Measurements from ENCODE around the gene COL15A1.

COL15A1 gene

DNA sequence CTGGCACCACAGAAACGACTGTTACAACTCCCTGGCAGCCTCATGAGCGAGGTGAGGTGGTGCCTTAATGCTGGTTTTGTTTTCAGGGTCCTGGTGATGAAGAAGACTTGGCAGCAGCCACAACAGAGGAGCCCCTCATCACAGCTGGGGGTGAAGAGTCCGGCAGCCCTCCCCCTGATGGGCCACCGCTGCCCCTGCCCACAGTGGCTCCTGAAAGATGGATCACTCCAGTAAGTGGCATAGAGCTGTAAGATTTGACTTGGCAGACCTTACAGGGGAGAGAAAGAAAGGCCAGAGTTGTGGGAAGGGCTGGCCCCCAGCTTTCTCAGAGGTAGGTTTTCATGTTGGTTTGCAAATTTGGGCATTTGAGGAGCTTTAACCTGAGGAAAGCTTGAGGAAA is 72.2 kb downstream of the COL15A1 start:
- Mint-ChIP-seq H3K9me3 (no peaks in the 10 kb centered on the region), H3K27ac (no peak overlapping the region), H3K36me3 (peaks cover under 1% of the 10 kb centered on the region), H3K4me1 (peaks cover 39% of the 10 kb centered on the region), H3K4me3 (no peak overlapping the region), H3K27me3 (no peaks in the 10 kb centered on the region)

DNA sequence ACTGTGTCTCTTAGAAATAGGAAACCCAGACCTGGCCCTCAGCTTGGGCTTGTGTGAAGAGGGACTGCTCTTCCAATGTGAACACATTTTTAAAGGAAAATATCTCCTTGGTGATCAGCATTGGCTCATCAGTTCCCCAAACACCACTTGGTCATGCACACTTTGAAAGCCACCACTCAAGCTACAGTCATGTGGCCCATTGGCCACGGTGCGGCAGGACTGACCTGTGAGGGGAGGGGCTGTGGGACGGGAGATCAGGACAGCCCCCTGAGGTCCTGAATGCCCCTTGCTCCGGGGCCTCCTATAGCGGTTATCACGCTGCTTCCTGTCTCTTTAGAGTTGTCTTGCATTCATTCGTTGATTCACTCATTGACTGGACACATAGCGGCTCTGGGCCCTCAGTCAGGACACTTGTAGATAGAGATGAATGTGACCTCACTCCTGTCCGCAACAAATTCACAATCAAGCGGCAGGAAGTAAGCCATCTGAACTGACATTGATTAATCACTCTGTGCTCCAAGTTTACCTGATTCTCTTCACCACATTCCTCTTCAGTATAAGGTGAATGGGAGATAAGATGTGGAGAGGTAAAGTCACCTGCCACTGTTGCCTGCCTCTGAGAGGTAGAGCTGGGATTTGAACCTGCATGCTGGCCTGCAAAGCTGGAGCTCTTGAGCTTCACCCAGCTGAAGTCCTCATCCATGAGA is 73.1 kb downstream of the COL15A1 start:
- Mint-ChIP-seq H3K27me3 (no peaks in the 10 kb centered on the region), H3K27ac (no peak overlapping the region), H3K36me3 (no peaks in the 10 kb centered on the region), H3K9me3 (no peaks in the 10 kb centered on the region), H3K4me1 (peaks cover 39% of the 10 kb centered on the region), H3K4me3 (no peak overlapping the region)

DNA sequence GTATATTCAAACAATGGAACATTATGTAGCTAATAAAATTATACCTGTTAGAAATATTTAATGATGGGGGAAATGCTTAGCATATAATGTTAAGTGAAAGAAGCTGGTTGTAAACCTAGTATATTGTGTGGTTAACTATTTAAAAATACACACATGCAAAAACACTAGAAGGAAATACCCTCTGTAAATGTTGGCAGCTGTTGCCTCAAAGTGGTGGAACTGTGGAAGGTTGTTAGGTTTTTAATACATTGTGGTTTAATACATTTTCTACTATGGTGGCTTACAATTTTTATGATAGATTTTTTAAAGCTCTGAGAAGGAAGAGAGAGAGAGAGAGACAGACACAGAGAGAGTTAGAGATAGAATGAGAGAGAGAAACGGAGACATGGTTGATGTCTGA is 74.9 kb downstream of the COL15A1 start:
- Mint-ChIP-seq H3K36me3 (no peaks in the 10 kb centered on the region), H3K4me1 (peaks cover 33% of the 10 kb centered on the region), H3K27me3 (no peaks in the 10 kb centered on the region), H3K4me3 (no peak overlapping the region), H3K27ac (no peak overlapping the region), H3K9me3 (no peaks in the 10 kb centered on the region)

DNA sequence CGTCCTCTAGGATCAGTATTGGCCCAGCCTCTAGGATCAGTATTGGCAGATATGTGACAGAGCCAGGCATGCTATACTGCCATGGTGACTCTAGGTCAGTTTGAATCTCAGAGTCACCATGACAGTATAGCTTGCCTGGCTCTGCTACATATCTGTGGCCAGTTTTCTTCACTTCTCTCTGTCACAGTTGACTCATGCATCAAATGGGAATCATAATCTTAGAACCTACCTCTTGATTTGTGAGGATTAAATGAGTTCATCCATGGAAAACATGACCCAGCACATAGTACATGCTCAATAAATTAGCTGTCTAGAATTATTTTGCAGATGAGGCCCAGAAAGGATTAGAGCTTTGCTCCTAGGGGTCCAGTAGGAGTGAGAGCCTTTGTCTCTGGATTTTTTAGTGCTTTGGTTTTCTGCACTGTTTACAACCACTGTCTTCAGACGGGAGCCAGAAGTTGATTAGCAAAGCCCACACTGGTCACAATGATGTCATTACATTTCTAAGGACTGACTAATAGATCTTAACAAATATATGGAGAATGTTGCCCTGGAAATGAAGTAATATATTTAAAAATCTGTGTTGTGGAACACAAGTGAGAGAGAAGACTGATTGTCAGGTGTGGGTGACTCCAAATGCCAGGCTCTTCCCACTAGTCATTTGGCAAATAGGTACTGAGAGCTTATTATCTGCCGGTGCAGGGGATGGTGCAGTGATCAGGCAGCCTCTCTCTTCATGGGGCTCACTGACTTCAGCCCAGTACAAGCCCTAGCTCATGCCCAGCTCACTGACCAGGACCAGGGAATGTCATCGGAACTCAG is 76.0 kb downstream of the COL15A1 start:
- no peak overlapping the region for H3K4me3 Mint-ChIP-seq
- H3K36me3 Mint-ChIP-seq: no peaks in the 10 kb centered on the region
- H3K27ac Mint-ChIP-seq: no peak overlapping the region
- no peaks in the 10 kb centered on the region for H3K9me3 Mint-ChIP-seq
- H3K27me3 Mint-ChIP-seq: no peaks in the 10 kb centered on the region
- H3K4me1 Mint-ChIP-seq: peaks cover 23% of the 10 kb centered on the region

DNA sequence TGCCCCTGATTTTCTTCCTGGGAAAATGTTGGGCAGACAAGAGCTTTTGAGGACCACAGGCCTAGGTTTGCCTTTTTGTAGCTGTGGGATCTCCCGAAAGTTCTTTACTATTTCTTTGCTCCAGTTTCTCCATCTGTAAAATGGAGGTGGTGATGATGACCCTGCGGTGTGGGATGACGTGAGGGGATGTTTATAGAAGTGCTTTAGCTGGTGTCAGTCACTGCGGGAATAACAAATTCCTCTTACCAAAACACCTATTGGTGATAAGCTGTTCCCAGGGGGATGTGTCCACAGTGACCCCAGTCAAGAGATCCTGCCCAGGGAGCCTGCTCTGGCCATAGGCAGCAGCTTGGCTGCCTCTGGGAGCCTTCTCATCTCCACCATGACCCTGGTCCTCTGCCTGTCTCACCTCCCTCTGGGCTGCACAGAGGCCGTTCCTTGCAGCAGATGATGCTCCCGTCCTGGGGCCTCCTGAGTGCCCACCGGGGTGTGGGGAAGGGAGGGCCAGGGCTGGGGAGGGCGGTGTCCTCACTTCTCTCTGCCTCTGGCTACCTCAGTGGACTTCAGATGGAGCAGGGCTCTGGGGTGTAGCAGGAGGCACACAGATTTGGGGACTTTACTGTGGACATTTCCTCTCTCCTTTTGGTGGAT is 77.2 kb downstream of the COL15A1 start:
- Mint-ChIP-seq H3K27me3 (no peaks in the 10 kb centered on the region), H3K4me3 (no peak overlapping the region), H3K27ac (no peak overlapping the region), H3K9me3 (no peaks in the 10 kb centered on the region), H3K4me1 (peaks cover 18% of the 10 kb centered on the region), H3K36me3 (no peaks in the 10 kb centered on the region)

DNA sequence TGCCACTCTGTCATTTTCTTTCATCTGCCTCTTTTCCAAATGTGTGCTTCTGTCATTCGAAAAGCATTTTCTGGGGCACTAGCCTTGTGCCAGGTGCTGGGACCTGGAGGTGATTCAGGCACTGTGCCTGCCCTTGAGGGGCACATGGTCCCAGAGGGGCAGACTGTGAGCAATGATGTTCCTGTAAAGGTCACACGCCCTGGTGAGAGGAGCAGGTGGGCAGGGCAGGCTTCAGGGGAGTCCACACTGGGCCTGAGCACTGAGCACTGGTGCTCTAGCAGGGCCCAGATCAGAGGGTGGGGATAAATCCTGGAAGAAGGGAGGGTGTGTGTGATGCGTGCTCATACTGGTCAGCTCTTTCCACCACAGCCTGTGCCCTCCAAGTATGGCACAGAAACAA is 77.8 kb downstream of the COL15A1 start:
- Mint-ChIP-seq H3K9me3 (no peaks in the 10 kb centered on the region), H3K4me3 (no peak overlapping the region), H3K4me1 (peaks cover 23% of the 10 kb centered on the region), H3K27me3 (no peaks in the 10 kb centered on the region), H3K27ac (no peak overlapping the region), H3K36me3 (no peaks in the 10 kb centered on the region)

DNA sequence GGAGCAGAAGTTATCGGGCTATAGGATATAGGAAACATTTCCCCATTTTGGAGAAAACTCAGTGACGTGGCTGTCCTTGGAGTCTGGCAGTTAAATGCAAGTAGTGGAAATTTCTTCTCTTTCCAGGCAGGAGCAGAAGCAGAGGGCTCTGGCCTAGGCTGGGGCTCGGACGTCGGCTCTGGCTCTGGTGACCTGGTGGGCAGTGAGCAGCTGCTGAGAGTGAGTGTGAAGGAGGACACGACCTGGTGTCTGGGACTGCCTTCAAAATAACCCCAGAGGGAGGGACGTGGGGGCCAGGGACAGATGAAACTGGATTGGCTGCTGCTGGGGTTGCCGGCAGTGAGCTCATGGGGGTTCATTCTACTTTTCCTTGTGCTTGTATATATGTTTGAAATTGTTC is 79.5 kb downstream of the COL15A1 start:
- Mint-ChIP-seq H3K27me3 (no peaks in the 10 kb centered on the region), H3K4me1 (peaks cover 38% of the 10 kb centered on the region), H3K9me3 (no peaks in the 10 kb centered on the region), H3K27ac (no peak overlapping the region), H3K36me3 (no peaks in the 10 kb centered on the region), H3K4me3 (no peak overlapping the region)

DNA sequence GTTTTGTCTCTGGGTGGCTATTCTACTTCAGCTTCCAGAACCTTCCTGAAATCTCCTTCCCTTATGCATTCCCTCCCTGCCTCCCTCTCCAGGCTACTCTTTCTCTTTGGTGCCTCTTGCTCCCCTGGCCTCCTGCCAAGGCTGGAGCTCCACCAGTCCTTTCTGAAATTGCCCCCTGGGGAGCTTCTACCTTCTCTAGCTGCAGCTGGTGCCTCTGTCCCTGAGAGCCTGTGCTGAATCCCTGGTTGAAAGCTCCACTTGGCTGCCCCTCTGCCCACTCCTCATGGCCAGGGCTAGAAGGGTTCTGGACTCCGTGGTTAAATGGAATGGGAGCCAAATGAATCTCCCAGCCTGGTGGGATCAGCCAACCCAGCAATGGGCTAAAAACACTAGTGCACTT is 80.1 kb downstream of the COL15A1 start:
- H3K9me3 Mint-ChIP-seq: no peaks in the 10 kb centered on the region
- H3K27me3 Mint-ChIP-seq: no peaks in the 10 kb centered on the region
- peaks cover 35% of the 10 kb centered on the region for H3K4me1 Mint-ChIP-seq
- H3K36me3 Mint-ChIP-seq: no peaks in the 10 kb centered on the region
- H3K27ac Mint-ChIP-seq: no peak overlapping the region
- H3K4me3 Mint-ChIP-seq: no peak overlapping the region

DNA sequence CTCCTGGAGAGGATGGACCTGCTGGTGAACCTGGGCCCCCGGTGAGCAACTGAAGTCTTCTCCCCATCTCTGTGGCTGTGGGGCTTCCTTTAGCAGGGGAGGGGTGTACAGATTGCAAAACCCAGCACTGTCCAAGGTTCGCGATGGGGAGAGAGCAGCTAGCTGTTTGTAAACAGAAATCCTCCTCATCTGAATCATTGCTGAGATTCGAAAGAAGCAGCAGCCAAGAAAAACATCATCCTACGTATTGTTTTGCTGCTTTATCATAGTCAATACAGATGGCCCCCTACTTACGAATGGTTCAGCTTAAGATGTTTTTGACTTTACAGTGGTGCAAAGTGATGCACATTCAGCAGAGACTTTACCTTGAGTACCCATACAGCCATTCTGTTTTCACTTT is 81.3 kb downstream of the COL15A1 start:
- no peaks in the 10 kb centered on the region for H3K27me3 Mint-ChIP-seq
- no peak overlapping the region for H3K4me3 Mint-ChIP-seq
- H3K4me1 Mint-ChIP-seq: peaks cover 34% of the 10 kb centered on the region
- H3K27ac Mint-ChIP-seq: no peak overlapping the region
- no peaks in the 10 kb centered on the region for H3K9me3 Mint-ChIP-seq
- no peaks in the 10 kb centered on the region for H3K36me3 Mint-ChIP-seq

DNA sequence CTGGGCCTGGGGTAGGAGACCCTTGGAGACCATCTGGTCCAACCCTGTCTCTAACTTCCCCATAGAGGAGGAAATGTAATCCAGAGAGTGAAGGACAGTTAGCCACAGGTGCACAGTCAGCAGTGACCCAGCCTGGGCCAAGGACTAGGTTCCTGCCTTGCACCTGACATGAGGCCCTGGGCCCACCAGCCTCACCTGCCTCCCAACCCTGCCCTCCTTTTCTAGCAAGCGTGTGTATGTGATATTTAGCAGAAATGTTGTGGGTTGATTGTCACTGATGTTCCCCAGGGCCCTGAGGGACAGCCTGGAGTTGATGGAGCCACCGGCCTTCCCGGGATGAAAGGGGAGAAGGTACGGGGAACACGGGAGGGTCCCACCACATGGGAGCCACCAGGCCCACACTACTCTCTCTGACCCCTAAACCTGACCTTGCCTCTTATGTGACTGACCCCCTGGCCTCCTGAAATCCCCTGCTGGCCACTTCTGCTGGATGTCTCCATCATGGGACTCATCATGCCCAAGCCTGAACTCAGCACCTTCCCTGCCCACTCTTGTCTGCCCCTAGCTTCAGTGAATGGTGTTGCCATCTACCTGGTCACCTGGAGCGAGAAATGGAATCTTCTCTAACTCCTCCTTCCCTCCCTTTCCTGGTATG is 82.0 kb downstream of the COL15A1 start:
- no peaks in the 10 kb centered on the region for H3K36me3 Mint-ChIP-seq
- peaks cover 38% of the 10 kb centered on the region for H3K4me1 Mint-ChIP-seq
- no peaks in the 10 kb centered on the region for H3K9me3 Mint-ChIP-seq
- H3K27ac Mint-ChIP-seq: no peak overlapping the region
- H3K4me3 Mint-ChIP-seq: no peak overlapping the region
- no peaks in the 10 kb centered on the region for H3K27me3 Mint-ChIP-seq

DNA sequence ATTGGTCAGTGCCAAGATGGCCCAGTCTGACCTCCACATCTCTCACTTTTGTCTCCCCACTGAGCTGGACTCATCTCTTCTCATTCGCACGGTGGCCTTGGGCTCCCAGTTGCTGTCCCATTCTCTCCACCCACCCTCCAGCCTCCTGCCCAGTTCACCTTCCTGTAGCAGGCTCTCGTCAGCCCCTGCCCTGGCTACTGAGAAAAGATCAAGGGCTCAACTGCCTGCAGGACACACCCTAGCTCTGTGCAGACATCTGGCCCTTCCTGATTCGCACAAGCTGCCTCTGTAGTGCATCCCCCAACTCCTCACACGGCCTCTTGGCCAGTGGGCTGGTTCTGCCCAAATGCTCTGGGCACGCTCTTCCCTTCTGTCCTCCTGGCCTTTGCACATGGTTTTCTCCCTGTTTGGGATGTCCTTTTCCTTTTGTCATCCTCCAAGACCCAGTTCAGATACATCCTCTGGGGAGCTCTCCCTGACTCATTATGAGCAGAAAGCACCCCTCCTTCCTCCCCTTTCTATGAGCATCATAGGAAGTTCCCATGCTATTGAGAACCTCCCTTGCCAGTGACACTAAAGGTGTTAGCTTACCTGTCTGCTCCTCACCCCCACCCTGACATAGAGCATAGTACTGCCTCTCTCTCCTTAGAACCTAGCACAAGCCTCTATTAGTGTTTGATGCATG is 82.7 kb downstream of the COL15A1 start:
- peaks cover 38% of the 10 kb centered on the region for H3K4me1 Mint-ChIP-seq
- no peaks in the 10 kb centered on the region for H3K36me3 Mint-ChIP-seq
- H3K27ac Mint-ChIP-seq: no peak overlapping the region
- no peak overlapping the region for H3K4me3 Mint-ChIP-seq
- H3K9me3 Mint-ChIP-seq: no peaks in the 10 kb centered on the region
- no peaks in the 10 kb centered on the region for H3K27me3 Mint-ChIP-seq

DNA sequence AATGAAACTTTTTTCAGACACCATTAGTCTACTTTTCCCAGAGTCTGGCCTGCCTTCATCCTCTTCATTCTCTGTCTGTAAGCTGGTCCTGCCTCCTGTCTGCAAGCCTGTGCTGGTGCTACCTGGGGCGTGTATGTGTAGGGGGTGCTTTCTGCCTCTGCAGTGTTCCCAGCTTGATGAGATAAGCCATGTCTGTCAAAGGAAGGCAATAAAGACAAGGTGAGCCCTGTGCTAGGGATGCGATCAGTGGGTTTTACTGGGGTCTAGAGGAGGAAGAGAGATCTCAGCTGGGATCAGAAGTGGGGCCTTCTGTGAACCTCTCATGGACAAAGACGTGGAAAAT is 83.2 kb downstream of the COL15A1 start:
- no peak overlapping the region for H3K27ac Mint-ChIP-seq
- H3K4me1 Mint-ChIP-seq: peaks cover 38% of the 10 kb centered on the region
- no peaks in the 10 kb centered on the region for H3K36me3 Mint-ChIP-seq

DNA sequence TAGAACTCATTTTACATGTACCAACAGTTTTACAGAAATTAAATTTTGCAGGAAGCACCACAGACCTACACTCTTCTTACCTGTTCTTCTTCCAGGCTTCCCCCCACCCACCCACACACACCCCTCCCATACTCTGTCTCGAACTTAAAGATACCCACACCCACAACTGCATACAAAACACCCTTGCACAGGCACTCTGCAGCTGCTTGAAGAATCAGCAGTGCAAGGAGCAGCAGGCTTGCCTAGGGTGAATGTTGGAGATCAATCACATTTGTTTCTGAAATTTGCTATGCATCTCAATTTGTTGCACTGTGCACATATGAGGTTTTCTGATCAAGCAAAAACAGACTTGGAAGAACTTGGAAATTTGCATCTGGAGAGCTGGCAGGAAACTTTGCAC is 83.7 kb downstream of the COL15A1 start:
- Mint-ChIP-seq H3K27me3 (no peaks in the 10 kb centered on the region), H3K4me1 (peaks cover 38% of the 10 kb centered on the region), H3K36me3 (no peaks in the 10 kb centered on the region), H3K9me3 (no peaks in the 10 kb centered on the region), H3K27ac (no peak overlapping the region), H3K4me3 (no peak overlapping the region)

More for the DNA sequence above, 83.2 kb downstream of the COL15A1 start:
- Mint-ChIP-seq H3K9me3 (no peaks in the 10 kb centered on the region), H3K4me3 (no peak overlapping the region), H3K27me3 (no peaks in the 10 kb centered on the region)

DNA sequence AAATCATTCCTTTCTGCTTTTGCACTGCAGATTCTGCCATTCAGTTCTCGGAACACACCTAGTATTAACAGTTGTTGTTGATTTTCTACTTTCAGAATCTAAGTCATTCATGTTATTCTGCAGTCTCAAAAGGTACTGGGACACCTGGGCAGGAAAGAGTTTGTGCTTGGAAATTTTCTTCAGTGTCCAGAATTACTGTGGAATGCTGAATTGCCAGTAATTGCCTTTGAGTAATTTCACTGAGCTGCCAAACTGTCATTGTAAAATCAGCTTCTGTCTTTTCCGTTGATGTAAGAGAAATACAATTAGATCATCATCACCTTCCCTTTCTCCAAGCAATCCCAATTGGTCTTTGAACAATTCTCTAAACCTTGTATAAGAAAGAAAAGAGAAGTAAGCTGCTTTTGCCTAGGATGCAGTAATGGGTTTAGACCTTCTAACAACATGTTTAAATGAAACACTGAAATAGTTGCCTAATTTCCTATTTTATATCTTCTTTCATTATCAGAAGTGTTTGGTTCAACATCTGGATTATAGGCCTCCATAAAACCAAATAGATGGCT is 85.5 kb downstream of the COL15A1 start:
- no peaks in the 10 kb centered on the region for H3K27me3 Mint-ChIP-seq

DNA sequence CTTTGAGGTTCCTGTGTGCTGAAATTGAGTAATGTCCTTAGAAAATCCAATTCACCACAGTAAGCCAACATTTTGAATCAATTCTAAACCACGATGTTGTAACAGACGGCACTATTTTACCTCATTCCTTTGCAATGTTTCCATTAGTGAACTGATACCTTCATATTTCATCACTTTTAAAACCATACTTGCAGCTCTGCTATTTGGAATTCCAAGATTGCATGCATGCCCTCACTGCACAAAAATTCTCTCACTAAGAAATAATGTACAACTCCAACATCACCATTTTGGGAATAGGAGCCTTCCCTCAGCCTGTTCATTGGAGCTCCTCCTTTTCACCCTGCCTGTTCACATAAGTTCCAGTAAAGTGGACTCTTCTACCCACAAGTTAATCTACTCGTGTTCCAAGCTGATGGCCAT is 86.4 kb downstream of the COL15A1 start:
- Mint-ChIP-seq H3K4me3 (no peak overlapping the region), H3K4me1 (peaks cover 44% of the 10 kb centered on the region), H3K9me3 (no peaks in the 10 kb centered on the region), H3K27ac (no peak overlapping the region), H3K36me3 (no peaks in the 10 kb centered on the region), H3K27me3 (no peaks in the 10 kb centered on the region)

More for the DNA sequence above, 85.5 kb downstream of the COL15A1 start:
- Mint-ChIP-seq H3K36me3 (no peaks in the 10 kb centered on the region), H3K4me3 (no peak overlapping the region), H3K9me3 (no peaks in the 10 kb centered on the region), H3K4me1 (peaks cover 38% of the 10 kb centered on the region), H3K27ac (no peak overlapping the region)

Data from activated naive CD4-positive, alpha-beta T cell treated with anti-CD3 and anti-CD28 coated beads, Interleukin-2, amount 50 U/mL, for 24 hours (primary cell).